Left forelimb (tissue), 1 donor: Measurements from ENCODE around the gene NRDE2.

Experiments
- DNase-seq: peaks from one replicate; pipeline ENCODE4 v3.0.0-alpha.2; 2018; ENCODE audit warnings: low spot score

Gene NRDE2, protein sequence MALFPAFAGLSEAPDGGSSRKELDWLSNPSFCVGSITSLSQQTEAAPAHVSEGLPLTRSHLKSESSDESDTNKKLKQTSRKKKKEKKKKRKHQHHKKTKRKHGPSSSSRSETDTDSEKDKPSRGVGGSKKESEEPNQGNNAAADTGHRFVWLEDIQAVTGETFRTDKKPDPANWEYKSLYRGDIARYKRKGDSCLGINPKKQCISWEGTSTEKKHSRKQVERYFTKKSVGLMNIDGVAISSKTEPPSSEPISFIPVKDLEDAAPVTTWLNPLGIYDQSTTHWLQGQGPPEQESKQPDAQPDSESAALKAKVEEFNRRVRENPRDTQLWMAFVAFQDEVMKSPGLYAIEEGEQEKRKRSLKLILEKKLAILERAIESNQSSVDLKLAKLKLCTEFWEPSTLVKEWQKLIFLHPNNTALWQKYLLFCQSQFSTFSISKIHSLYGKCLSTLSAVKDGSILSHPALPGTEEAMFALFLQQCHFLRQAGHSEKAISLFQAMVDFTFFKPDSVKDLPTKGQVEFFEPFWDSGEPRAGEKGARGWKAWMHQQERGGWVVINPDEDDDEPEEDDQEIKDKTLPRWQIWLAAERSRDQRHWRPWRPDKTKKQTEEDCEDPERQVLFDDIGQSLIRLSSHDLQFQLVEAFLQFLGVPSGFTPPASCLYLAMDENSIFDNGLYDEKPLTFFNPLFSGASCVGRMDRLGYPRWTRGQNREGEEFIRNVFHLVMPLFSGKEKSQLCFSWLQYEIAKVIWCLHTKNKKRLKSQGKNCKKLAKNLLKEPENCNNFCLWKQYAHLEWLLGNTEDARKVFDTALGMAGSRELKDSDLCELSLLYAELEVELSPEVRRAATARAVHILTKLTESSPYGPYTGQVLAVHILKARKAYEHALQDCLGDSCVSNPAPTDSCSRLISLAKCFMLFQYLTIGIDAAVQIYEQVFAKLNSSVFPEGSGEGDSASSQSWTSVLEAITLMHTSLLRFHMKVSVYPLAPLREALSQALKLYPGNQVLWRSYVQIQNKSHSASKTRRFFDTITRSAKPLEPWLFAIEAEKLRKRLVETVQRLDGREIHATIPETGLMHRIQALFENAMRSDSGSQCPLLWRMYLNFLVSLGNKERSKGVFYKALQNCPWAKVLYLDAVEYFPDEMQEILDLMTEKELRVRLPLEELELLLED

DNA sequence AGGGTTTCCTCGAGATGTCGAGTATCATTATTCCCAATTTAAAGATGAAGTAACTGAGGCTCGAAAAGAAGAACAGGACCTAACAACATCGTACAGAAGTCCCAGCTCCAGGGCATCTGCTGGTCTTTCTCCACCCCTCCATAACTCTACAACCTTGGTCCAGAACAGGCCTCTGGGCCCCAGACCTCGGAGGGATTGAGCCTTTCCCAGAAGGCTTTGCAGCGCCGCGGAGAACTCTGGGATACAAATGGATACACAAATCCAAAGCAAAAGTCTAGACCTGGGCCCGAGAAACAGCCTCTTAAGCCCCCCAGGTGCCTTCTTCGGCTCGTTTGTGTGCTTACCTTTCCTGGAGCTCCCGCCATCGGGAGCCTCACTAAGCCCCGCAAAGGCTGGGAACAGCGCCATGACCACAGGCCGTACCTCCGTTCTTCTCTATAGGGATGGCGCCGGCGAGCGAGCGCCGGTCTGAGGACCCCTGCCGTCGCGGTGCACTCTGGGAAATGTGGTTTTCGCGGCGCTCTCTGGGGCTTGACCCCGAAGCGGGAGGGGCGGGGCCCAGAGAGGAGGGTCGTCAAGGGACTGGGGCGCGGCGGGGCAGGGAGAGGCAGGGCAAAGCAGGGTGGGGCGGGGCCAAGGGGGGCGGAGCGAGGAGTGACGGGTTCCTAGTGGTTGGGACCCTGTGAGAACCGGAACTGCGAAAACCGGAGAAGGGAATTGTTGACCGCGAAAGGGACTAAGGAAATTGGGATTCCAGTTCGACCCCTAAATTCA lies at the start of gene NRDE2:
NRDE2 (minus strand) TSS at position 445 of the 774 bp plus-strand sequence; CDS start at position 408, 37 bp downstream.
- peak; percentile 99 for DNase-seq

DNA sequence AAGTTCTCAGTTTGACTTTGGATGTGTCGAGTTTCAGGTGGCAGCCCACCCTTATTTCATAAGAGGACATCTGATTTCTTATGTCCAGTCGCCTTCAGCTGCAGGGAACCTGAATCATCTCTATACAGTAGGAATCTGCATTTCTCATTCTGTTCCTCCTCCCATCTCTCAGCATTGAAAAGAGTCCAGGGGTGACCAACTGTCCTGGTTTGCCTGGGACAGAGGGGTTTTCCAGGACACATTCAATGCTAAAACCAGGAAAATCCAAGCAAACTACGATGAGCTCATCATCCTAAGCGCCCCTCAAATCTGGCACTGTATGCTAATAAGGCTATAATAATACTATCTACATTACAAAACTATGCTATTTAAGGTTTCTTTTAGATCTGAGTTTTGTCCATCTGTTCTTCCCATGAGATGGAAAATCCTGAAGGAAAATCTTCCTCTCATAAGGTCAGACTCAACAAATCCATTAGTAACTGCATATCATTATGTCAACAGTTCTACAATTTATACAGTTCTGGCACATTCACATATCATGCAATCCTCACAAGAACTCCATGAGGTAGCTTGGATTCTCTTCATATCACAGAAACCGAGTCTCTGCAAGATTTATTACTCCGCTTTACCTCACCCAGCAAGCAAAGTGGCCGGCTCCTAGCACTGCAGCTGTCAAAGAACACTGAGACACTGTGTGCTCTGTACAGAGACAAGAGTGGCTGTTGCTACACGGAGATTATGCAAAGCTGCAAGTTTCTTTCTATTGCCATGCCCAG lies 49.5 kb upstream of the NRDE2 start:
- no peak for DNase-seq

DNA sequence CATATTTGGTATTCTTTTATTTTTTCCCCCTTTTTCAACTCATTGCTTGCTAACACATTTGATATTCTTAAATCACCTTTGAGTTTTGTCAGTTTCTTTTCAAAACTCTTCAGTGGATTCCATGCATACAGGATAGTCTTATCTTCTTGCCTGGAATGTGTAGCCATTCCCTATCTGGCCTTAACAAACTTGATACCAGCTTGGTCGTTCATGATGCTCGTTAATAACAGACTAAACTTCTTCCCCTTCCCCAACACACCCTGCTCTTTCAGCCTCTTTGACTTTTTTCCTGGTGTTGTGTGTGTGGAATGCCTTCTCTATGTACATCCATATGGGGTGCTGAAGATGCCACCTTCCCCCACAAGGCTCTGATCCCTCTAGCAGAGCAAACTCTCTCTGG lies 47.4 kb upstream of the NRDE2 start:
- no peak for DNase-seq

DNA sequence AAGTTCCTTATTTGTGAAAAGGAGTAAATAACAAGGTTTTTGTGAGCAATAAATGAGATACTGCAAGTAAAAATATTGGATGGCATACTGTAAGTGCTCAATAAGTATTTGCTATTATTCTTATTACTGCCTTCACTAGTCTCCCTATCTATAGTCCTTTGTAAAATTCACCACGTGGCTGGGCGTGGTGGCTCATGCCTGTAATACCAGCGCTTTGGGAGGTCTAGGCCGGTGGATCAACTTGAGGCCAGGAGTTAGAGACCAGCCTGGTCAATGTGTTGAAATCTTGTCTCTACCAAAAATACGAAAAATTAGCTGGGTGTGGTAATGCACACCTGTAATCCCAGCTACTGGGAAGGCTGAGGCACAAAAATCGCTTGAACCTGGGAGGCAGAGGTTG lies 46.5 kb upstream of the NRDE2 start:
- DNase-seq = no peak

DNA sequence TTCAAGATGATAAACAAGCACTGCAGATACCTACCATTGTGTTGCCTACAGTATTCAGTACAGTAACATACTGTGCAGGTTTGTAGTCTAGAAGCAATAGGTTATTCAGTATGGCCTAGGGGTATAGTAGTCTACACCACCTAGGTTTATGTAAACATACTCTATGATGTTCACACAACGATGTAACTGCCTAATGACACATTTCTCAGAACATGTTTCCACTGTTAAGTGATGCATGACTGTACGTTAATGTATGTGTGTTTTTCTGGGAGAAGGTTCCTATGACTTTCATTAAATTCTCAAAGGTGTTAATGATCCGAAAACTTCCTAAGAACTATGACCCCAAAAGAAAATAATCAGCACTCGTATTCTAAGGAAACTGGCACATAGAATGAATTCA lies 44.2 kb upstream of the NRDE2 start:
- DNase-seq = no peak

DNA sequence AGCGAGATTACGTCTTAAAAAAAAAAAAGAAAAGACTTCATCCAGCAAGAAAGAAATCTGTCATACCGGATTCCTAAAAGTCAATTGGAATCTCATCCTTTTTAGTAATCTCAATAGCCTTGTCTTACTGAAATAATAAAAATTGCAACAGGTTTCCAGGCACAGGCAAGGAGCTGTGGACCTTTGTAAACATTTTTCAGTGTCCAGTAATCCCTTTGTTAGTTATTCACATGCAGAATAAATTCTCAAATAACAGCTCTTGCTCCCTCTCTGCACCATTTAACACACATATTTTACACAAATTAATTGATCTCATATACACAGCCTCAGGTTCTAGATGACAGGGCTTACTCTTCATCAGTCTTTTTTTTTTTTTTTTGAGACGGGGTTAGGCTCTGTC lies 43.1 kb upstream of the NRDE2 start:
- DNase-seq = no peak

DNA sequence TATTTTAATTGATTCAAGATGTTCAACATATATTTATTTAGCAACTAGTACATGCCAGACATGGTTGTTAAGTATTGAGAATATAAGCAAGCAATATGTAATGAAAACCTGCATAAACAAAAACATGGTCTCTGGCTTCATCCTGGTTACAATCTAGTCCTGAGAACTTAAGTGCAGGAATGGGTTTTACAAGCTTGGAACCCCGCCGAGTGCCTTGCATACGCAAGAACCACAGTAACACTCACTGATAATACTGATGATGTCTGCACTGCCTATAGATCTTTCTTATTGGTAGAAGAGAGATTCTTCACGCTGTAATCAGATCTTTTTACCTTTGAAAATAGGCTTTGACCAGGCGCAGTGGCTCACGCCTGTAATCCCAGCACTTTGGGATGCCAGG lies 42.1 kb upstream of the NRDE2 start:
- no peak for DNase-seq

DNA sequence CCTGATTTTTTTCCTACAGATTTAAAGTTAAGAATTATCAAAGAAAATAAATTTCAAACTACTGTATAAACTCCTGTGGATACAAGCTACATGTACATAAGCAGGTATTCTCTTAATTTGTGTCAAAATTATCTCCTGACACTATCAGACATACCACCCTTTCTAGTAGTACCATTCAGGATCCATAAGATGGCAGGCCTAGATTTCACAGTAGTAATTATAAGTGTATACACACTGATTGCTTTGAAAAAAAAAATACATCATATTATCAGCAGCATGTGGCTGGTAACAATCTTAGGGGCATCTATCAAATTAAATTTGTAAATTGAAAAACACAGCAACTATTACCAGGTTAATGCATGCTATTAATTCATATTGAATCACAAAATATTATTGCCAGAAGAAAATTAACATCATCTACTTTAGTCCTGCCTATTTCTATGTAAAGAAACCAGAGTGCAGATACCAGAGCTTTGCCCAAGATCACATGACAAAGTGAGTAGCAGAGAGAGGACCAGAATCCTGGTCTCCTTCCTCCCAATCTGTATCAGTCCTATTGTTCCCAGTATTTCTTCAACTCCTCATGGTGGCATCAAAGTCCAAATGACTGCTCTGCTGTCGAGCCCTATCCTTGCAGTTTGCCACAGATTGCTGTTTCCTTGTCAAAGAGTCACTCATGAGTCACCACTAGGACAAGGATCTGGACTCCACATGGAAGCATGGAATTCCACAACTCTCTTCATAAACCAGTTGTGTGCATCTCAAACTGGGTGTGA lies 37.4 kb upstream of the NRDE2 start:
- no peak for DNase-seq

DNA sequence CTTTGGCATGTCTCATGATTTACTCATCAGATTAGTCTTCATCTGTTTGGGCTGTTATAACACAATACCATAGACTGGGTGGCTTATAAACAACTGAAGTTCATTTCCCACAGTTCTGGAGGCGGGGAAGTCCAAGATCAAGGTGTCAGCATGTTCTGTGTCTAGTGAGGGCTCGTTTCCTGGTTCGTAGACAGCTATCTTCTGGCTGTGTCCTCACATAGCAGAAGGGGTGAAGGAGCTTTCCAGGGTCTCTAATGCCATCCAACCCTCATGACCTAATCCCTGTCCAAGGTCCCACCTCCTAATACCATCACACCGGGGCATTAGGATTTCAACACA lies 30.8 kb upstream of the NRDE2 start:
- no peak for DNase-seq

DNA sequence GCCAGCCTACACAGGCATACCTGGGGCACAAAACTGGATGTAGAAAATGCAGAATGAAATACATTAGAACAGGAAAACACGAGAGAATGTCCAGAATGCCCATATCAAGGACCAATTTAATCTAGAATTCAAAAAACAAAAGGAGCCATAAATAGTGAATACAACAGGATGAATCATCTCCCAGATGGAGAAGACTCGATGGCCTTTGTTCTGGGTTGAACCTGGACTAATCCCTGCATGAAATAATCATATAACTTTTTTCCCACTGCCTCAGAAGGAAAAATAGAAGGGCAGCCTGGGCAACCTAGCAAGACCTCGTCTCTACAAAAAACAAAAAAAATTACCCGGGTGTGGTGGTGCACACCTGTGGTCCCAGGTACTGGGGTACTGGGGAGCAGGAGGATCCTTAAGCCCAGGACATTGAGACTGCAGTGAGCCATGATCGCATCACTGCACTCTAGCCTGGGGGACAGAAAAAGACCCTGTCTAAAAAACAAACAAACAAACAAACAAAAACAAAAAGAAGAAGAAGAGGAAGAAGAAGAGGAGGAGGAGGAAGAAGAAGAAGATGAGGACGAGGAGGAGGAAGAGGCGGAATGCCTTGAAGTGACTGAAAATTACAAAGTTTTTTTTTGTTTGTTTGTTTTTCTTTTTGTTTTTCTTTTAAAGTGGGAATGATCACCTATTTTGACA lies 30.3 kb upstream of the NRDE2 start:
- DNase-seq = no peak

DNA sequence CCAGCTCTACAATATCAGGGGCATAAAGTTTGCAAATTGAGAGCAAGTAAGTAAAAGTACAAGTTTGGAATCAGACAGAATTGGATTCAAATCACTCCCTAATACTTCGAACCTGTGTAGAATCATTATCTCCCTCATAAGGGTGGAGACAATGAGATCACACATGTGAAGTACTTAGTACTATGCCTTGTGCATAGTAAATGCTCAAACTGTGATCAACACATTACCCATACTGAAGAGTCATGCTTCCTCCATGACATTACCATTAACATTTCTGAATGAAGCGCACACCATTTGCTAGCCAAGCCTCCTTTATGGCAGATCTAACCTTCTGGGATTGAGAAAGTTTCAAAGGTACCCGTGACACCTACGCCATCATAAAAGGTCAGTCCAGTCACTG lies 26.6 kb upstream of the NRDE2 start:
- DNase-seq = no peak

DNA sequence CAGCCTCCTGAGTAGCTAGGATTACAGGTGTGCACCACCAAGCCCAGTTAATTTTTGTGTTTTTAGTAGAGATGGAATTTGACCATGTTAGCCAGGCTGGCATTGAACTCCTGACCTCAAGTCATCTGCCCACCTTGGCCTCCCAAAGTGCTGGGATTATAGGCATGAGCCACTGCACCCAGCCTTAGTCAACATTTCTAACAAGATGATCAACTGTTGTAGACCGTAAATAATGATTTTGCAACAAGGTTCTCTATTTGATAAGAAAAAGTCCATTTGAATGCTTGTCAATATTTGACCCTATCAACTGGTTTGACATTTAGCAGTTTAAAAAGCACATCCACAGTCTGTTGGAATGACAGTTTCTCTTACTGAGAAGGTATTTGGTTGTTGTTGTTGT lies 25.2 kb upstream of the NRDE2 start:
- no peak for DNase-seq

DNA sequence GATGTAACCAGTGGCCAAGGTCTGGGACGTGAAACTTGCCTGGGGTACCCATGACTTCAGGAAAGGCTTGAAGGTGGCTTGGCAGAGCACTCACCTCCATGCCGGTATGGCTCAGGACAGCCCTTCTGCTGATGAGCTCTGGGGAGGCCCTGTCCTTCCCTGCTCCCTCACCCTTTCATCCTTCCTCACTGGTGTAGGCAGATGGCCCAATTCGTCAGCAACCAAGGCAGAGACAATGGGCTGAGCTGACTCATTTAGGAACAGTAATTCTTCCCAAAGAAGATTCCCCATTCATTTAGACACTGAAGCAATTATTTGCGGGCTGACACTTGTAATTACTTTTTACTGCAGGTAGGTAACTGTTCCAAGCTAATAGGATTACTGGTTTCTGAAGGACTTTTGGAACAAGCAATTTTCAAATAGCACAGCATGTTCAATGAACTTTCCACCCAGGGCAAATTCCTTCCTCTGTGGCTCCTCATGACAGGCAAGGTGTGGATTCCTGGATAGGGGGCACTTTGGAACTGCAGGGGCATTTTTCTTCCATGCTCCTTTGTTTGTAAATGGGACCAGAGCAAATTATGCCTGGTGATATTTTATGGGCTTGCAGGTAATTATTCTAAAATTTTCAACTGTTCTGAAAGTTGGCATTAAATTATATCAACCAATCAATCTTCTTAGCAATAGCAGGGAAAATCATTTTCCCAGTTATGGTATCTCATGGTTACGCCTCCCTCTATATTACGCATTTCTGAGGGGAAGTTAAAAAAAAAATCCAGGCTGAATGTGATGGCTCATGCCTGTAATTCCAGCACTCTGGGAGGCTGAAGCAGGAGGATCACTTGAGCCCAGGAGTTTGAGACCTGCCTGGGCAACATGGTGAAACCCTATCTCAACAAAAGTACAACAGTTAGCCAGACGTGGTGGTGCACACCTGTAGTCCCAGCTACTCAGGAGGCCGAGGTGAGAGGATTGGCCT lies 24.1 kb upstream of the NRDE2 start:
- no peak for DNase-seq

DNA sequence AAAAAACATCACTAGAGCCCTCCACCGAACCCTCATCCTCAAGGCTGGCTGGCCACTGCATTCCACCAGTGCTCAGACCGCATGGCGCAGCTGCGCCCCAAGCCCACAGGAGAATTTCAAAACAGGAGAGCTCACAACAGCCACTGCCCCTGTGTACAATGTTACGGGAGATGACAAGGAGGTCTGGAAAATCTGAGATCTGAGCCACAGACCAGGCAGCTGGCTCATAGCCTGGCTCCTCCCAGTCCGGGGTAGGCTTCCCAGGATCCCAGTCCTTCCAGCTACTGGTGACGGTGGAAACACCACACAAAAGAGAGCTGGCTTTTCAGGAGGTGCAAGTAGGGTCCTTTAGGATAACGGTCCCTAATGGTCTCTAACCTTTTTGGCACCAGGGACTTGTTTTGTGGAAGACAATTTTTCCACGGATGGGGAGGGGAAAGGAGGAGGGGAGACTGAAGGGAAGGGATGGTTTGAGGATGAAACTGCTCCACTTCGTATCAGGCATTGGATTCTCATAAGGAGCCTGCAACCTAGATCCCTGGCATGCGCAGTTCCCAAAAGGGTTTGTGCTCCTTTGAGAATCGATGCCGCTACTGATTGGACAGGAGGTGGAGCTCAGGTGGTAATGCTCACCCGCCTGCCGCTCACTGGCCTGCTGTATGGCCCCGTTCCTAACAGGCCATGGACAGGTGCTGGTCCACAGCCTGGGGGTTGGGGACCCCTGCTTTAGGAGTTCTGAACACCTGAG lies 23.0 kb upstream of the NRDE2 start:
- no peak for DNase-seq

DNA sequence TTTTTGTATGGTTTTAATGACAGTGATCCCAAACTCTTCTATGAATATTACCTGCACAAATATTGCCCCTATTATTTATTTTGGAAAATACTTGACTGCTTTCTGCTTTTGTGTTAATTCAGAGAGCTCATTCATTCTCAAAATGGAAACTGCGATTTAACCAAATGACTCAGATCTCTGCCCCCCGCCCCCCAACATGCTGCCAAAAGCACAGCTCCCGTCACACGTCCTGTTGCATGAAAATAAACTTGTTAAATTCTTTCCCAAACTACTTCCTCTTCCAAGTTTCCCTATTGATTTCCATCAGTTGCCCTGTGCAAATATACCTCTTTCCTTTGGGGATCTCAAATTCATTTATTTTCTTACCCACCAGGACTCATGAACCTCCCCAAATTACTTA lies 18.0 kb upstream of the NRDE2 start:
- DNase-seq = no peak

DNA sequence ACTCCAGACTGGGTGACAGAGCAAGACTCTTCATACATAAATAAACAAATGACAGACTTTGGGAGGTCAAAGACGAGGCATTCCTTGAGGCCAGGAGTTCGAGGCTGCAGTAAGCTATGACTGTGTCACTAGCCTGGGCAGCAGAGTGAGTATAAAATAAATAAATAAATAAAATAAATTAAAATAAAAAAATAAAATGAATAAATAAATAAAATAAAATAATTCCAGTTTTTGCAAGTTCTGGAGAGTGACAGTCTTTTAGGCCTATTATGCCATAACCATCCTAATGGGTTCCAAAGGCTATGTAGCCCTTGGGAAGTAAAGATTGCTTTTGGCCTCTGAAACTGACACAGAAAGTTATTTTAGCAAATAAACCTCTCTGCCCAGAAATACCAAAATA lies 16.5 kb upstream of the NRDE2 start:
- no peak for DNase-seq

DNA sequence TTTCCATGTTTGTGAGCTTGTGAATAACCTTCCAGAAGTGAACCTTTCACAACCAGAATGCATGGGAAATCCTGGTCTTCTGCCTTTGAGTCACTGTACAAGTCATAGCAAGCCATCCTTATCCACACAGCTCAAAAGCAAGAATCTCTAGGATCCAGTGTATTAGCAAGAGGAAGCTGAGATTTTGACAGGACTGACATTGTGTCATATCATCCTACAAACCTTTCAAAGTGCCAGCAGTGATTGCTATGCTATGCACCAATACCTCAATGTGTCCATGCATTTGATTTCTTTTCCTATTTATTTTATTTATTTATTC lies 13.5 kb upstream of the NRDE2 start:
- no peak for DNase-seq
